ENCODE measurements around the gene ATE1.
"Not testable (repeated sequence)": the region's sequence is repeated elsewhere in the genome, so short reads cannot be mapped to it uniquely, and the experiment has no call there.

Gene ATE1

GRCh38 chr10:121838149-121838548 is 89.7 kb downstream of the ATE1 start:
- Mint-ChIP-seq H3K36me3 (ENCODE audit: low read depth) (peaks cover 37% of the 10 kb centered on the region), H3K27ac (no peak overlapping the region), H3K4me1 (ENCODE audit: low read depth) (peaks cover 4% of the 10 kb centered on the region), H3K4me3 (no peak overlapping the region), H3K9me3 (no peaks in the 10 kb centered on the region), H3K27me3 (no peaks in the 10 kb centered on the region)

DNA sequence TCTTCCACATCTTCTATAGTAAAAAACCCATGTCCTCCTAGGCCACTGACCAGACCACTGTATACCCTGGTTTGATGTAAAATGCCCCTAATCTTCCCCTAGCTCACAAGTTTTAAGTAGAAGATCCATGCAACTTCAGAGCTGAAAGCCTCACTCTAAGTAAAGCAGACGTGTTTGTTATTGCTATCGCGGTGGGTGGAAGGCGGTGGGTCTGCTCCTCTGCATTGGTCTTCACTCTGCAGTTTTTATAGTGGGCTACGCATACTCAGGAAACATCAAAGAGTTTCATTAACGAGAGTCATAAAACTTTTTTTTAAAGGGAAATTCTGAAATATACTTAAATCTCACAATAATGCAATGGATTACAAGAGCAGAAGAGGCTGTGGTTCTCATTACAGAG is 91.7 kb downstream of the ATE1 start:
- Mint-ChIP-seq H3K27ac (no peak overlapping the region), H3K4me3 (no peak overlapping the region), H3K4me1 (ENCODE audit: low read depth) (peaks cover 4% of the 10 kb centered on the region), H3K9me3 (no peaks in the 10 kb centered on the region), H3K27me3 (no peaks in the 10 kb centered on the region), H3K36me3 (ENCODE audit: low read depth) (peaks cover 46% of the 10 kb centered on the region)

DNA sequence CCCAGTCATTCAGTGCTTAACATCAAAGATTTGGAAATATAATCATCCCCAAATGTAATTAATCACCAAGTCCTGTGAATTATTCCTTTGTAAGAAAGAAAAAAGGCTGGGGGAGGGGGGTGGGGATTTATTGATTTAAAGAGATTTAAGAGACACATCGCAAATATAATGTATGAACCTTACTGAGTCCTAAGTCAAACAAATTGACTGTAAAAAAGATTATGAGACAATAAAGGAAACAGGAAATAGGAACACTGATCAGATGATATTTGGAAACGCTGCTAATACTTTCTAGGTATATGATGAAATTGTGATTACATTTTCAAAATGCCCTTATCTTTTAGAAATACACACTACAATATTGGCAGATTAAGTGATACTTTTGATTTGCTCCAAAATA is 92.5 kb downstream of the ATE1 start:
- Mint-ChIP-seq H3K27ac (no peak overlapping the region), H3K27me3 (no peaks in the 10 kb centered on the region), H3K9me3 (no peaks in the 10 kb centered on the region), H3K4me3 (no peak overlapping the region), H3K4me1 (ENCODE audit: low read depth) (peaks cover 4% of the 10 kb centered on the region), H3K36me3 (ENCODE audit: low read depth) (peaks cover 46% of the 10 kb centered on the region)

- Mint-ChIP-seq H3K27ac (no peak overlapping the region), H3K27me3 (no peaks in the 10 kb centered on the region), H3K4me1 (ENCODE audit: low read depth) (peaks cover 4% of the 10 kb centered on the region), H3K9me3 (no peaks in the 10 kb centered on the region), H3K4me3 (no peak overlapping the region), H3K36me3 (ENCODE audit: low read depth) (peaks cover 50% of the 10 kb centered on the region)
Observed at GRCh38 chr10:121834757-121835156, 93.1 kb downstream of the ATE1 start.

DNA sequence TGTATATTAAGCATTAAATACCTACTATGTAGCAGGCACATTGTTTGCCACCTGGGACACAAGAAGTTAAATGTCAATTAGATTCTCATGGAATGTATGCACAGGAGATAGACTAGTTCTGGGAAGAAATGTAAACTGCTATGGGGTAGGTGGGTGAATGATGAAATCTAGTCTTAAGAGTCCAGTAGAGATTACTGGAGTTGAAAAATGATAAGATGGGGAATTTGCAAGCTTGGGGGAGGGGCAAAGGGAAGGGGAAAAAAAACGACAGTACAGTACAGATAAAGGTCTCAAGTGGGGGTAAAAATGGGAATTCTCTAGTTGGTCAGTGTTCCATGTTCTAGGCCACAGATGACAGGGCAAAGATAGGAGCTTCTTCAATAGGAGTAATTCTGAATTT is 94.4 kb downstream of the ATE1 start:
- H3K27ac Mint-ChIP-seq, result no peak overlapping the region
- no peaks in the 10 kb centered on the region for H3K9me3 Mint-ChIP-seq
- no peaks in the 10 kb centered on the region for H3K27me3 Mint-ChIP-seq
- H3K4me1 Mint-ChIP-seq (ENCODE audit: low read depth), result no peaks in the 10 kb centered on the region
- peaks cover 56% of the 10 kb centered on the region for H3K36me3 Mint-ChIP-seq (ENCODE audit: low read depth)
- H3K4me3 Mint-ChIP-seq, result no peak overlapping the region

GRCh38 chr10:121832647-121833046 is 95.2 kb downstream of the ATE1 start:
- Mint-ChIP-seq H3K27ac (no peak overlapping the region), H3K4me3 (no peak overlapping the region), H3K4me1 (ENCODE audit: low read depth) (no peaks in the 10 kb centered on the region), H3K27me3 (no peaks in the 10 kb centered on the region), H3K9me3 (no peaks in the 10 kb centered on the region), H3K36me3 (ENCODE audit: low read depth) (peaks cover 57% of the 10 kb centered on the region)

- Mint-ChIP-seq H3K27me3 (no peaks in the 10 kb centered on the region), H3K36me3 (ENCODE audit: low read depth) (peaks cover 63% of the 10 kb centered on the region), H3K4me1 (ENCODE audit: low read depth) (no peaks in the 10 kb centered on the region), H3K4me3 (no peak overlapping the region), H3K9me3 (no peaks in the 10 kb centered on the region), H3K27ac (no peak overlapping the region)
Observed at GRCh38 chr10:121831777-121832176, 96.1 kb downstream of the ATE1 start.

DNA sequence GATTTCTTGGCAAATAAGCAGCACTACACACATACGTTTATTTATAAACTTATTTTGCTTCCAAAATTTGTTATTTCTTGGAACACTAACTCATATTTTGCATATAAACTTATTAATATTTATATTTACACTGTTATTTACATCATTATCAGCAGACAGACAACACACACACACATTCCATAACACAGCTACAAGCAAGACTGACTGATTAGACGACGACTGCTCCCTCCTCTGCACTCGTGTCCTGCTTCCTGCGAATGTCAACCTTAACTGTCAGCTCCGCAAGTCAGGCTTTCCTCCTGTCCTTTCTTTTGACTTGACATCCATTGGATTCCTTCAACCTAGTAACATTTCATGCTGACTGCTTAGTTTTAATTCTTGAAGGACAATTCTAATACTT is 96.6 kb downstream of the ATE1 start:
- no peak overlapping the region for H3K4me3 Mint-ChIP-seq
- H3K36me3 Mint-ChIP-seq (ENCODE audit: low read depth), result peaks cover 63% of the 10 kb centered on the region
- no peaks in the 10 kb centered on the region for H3K4me1 Mint-ChIP-seq (ENCODE audit: low read depth)
- no peaks in the 10 kb centered on the region for H3K27me3 Mint-ChIP-seq
- no peaks in the 10 kb centered on the region for H3K9me3 Mint-ChIP-seq
- no peak overlapping the region for H3K27ac Mint-ChIP-seq

DNA sequence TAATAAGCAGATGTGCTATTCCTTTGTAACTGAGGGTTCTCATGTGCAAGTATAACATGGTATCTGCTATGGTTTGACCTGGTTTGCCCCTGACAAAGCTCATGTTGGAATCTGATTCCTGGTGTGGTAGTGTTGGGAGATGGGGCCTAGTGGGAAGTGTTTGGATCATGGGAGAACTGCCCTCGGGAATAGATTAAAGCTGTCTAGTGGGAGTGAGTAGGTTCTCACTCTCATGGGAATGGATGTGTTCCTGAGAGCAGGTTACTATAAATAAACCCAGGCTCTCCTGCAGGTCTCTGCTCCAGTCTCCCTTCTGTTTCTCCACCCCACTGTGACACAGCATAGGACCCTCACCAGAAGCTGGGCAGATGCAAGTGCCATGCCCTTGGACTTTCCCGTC is 97.7 kb downstream of the ATE1 start:
- H3K36me3 Mint-ChIP-seq (ENCODE audit: low read depth), result peaks cover 54% of the 10 kb centered on the region
- H3K27ac Mint-ChIP-seq, result no peak overlapping the region
- H3K4me3 Mint-ChIP-seq, result no peak overlapping the region

DNA sequence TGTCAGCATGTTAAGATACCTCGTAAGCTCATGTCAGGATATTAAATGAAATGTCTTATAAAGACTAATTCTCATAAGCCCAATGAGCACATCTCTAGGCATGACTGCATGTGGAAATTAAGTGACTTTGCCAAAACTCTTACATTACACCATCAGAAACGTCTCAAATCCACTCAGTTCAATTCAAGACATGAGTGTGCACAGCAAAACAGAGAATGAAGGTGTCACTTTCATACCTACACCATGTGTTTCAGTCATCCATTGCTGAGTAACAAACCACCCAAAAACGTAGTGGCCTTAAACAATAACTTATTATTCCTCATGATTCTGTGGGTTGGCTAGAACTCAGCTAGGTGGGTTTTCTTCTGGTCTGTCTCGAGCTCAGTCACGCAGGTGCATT is 99.8 kb downstream of the ATE1 start:
- no peak overlapping the region for H3K27ac Mint-ChIP-seq
- no peaks in the 10 kb centered on the region for H3K27me3 Mint-ChIP-seq
- H3K36me3 Mint-ChIP-seq (ENCODE audit: low read depth), result peaks cover 35% of the 10 kb centered on the region
- no peak overlapping the region for H3K4me3 Mint-ChIP-seq
- no peaks in the 10 kb centered on the region for H3K4me1 Mint-ChIP-seq (ENCODE audit: low read depth)
- H3K9me3 Mint-ChIP-seq, result no peaks in the 10 kb centered on the region

More for the DNA sequence above, 97.7 kb downstream of the ATE1 start:
- Mint-ChIP-seq H3K27me3 (no peaks in the 10 kb centered on the region), H3K9me3 (no peaks in the 10 kb centered on the region), H3K4me1 (ENCODE audit: low read depth) (no peaks in the 10 kb centered on the region)

DNA sequence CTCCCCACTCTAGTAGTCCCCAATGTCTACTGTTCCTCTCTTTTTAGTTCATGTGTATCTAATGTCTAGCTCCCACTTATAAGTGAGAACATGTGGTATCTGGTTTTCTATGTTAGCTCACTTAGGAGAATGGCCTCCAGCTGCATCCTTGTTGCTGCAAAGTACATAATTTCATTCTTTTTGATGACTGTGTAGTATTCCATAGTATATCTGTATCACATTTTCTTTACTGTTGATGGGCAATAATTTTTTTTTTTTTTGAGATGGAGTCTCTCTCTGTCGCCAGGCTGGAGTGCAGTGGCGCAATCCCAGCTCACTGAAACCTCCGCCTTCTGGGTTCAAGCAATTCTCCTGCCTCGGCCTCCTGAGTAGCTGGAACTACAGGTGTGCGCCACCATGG is 101.1 kb downstream of the ATE1 start:
- not testable (repeated sequence) for H3K9me3 Mint-ChIP-seq; H3K4me3 Mint-ChIP-seq; H3K27ac Mint-ChIP-seq; H3K27me3 Mint-ChIP-seq; H3K4me1 Mint-ChIP-seq (ENCODE audit: low read depth)
- peaks cover 41% of the 10 kb centered on the region for H3K36me3 Mint-ChIP-seq (ENCODE audit: low read depth)

DNA sequence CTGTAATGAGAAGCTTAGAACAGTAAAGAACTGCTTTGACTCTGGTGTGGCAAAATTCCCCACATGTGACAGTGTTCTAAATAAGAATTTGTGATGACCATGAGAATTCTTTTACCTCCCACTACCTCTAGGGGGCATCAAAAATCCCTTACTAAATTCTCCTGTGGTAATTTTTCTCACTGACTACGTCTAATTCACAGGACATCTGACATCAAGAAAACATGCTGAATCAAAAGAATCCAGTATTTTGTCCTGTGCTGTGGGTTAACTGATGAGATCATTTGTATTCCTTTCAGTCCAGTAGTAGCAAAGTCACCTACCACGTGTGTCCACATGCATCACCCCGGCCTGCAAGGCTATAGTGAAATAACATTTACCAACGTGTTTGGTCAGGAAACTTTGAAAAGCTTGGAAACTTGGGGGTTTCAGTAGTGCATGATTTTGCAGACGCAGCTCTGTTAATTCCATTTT is 103.8 kb downstream of the ATE1 start:
- Mint-ChIP-seq H3K4me3 (no peak overlapping the region), H3K4me1 (ENCODE audit: low read depth) (no peaks in the 10 kb centered on the region), H3K36me3 (ENCODE audit: low read depth) (peaks cover 32% of the 10 kb centered on the region), H3K27me3 (no peaks in the 10 kb centered on the region), H3K9me3 (no peaks in the 10 kb centered on the region), H3K27ac (no peak overlapping the region)

GRCh38 chr10:121822724-121823123 is 105.1 kb downstream of the ATE1 start:
- H3K36me3 Mint-ChIP-seq (ENCODE audit: low read depth), result peaks cover 19% of the 10 kb centered on the region
- no peaks in the 10 kb centered on the region for H3K9me3 Mint-ChIP-seq
- no peaks in the 10 kb centered on the region for H3K4me1 Mint-ChIP-seq (ENCODE audit: low read depth)
- no peak overlapping the region for H3K27ac Mint-ChIP-seq
- no peaks in the 10 kb centered on the region for H3K27me3 Mint-ChIP-seq
- H3K4me3 Mint-ChIP-seq, result no peak overlapping the region

- H3K36me3 Mint-ChIP-seq (ENCODE audit: low read depth), result peaks cover 15% of the 10 kb centered on the region
- H3K4me1 Mint-ChIP-seq (ENCODE audit: low read depth), result no peaks in the 10 kb centered on the region
- no peak overlapping the region for H3K27ac Mint-ChIP-seq
- H3K9me3 Mint-ChIP-seq, result no peaks in the 10 kb centered on the region
- H3K27me3 Mint-ChIP-seq, result no peaks in the 10 kb centered on the region
- no peak overlapping the region for H3K4me3 Mint-ChIP-seq
Observed at GRCh38 chr10:121822180-121822579, 105.7 kb downstream of the ATE1 start.

GRCh38 chr10:121819049-121819448 is 108.8 kb downstream of the ATE1 start:
- Mint-ChIP-seq H3K27ac (no peak overlapping the region), H3K4me3 (no peak overlapping the region), H3K9me3 (no peaks in the 10 kb centered on the region), H3K36me3 (ENCODE audit: low read depth) (peaks cover 15% of the 10 kb centered on the region), H3K4me1 (ENCODE audit: low read depth) (no peaks in the 10 kb centered on the region), H3K27me3 (no peaks in the 10 kb centered on the region)

- peaks cover 15% of the 10 kb centered on the region for H3K36me3 Mint-ChIP-seq (ENCODE audit: low read depth)
- H3K27me3 Mint-ChIP-seq, result no peaks in the 10 kb centered on the region
- no peak overlapping the region for H3K4me3 Mint-ChIP-seq
- no peaks in the 10 kb centered on the region for H3K4me1 Mint-ChIP-seq (ENCODE audit: low read depth)
- H3K9me3 Mint-ChIP-seq, result no peaks in the 10 kb centered on the region
- no peak overlapping the region for H3K27ac Mint-ChIP-seq
Observed at GRCh38 chr10:121818599-121818998, 109.2 kb downstream of the ATE1 start.
